ENCODE results near the gene ZNF213. TPM values are rescaled to one million over a fixed set of nuclear protein-coding genes. Genes with fewer than 3 reads are reported as not detected.

Gene ZNF213
- total RNA-seq, 1 donor: 8.0 TPM

DNA sequence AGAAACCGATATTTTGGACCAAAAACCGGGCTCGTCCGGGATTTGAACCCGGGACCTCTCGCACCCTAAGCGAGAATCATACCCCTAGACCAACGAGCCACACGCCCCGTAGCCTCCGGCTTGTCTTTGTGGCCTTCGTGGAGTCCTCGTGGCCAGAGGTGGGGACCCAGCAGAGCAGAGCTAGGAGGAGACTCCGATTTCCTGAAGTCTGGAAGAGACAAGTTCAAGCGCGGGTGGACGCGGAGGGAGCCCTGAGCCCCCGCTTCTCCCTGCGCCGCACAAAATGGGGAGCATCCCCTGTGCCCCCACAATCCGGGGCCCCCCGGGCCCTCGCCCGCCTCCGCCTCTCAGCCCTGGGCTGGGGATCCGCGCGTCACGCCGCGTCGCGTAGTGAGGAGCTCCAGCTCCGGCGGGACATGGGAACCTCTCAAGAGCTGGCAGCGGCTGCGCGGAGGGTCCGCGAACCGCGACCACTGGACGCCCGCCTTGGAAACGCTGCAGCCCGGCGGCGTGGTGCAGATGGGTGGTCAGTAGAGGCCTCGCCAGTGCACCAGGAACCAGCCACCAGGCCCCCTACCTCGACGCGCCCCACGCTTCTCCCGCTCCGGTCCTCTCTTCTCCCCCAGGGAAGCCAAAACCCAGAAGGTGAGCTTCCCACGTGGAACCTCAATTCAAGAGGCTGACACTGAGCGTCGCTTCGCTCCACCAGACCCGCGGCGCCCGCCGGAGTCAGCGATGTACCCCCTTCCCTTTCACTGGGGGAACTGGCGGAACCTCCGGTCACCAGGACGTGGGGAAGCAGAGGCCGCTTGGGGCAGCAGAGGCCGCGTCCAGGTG is 48.0 kb downstream of the ZNF213 start:
- Histone ChIP-seq H3K27me3 (ENCODE audit: insufficient read depth, low read length) (peaks cover 16% of the 10 kb centered on the region), H3K4me1 (ENCODE audit: insufficient read depth, low read length) (peaks cover 10% of the 10 kb centered on the region), H3K4me3 (ENCODE audit: insufficient read depth, low read length) (peak overlapping the region; percentile 70), H3K9me3 (ENCODE audit: low read depth, low read length) (no peaks in the 10 kb centered on the region), H3K27ac (ENCODE audit: low read depth, low read length) (no peak overlapping the region), H3K4me2 (ENCODE audit: insufficient read depth, low read length) (peak overlapping the region; percentile 88), H2AFZ (ENCODE audit: low read length) (peak overlapping the region; percentile 92), H3K36me3 (ENCODE audit: insufficient read depth, low read length) (no peaks in the 10 kb centered on the region), H4K20me1 (ENCODE audit: insufficient read depth, low read length) (no peaks in the 10 kb centered on the region), H3K79me2 (ENCODE audit: insufficient read depth, low read length) (no peaks in the 10 kb centered on the region)
- peak; percentile 29 for TF ChIP-seq CTCF (IDR thresholded peaks at IDR 0.05; ENCODE audit: extremely low read depth, low read depth, low read length)
- peak; percentile 91 for DNase-seq (ENCODE audit: insufficient read length, low spot score, missing footprints)

DNA sequence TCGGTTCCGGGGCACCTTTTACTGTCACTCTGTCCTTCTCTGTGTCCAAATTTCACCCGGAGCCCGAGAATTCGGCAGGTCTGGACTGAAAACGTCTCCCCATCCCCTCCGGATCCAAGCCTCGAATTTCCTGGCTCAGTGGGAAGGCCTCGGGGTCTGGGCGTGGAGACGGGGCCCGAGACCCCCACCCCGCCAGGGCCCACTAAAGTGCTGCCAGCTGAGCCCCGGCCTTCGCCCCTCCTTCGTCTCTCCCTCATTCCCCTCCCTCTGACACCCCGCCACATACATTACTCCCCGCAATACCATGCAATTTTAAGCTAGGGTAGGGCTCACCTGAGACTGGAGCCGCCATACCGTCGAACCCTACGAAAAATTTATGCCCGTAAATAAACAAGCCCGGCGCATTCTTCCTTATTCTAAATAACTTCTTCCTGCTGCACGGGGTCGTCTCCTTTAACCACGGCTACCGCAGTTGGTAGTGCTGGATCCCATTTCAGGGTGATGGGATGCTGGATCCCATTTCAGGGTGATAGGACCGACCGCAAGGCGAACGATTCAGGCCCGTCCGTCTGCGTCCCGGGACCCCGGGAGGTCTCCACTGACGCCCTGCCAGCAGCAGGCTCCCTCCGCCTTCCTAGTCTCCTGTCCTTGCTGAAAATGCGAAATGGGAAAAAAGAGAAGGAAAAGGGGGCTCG is 48.8 kb downstream of the ZNF213 start:
- no peak overlapping the region for H3K27ac ChIP-seq (ENCODE audit: low read depth, low read length)
- DNase-seq (ENCODE audit: insufficient read length, low spot score, missing footprints): peak; percentile 73
- peak overlapping the region; percentile 70 for H3K4me3 ChIP-seq (ENCODE audit: insufficient read depth, low read length)
- TF ChIP-seq CTCF (IDR thresholded peaks at IDR 0.05; ENCODE audit: extremely low read depth, low read depth, low read length): no peak
- peak overlapping the region; percentile 92 for H2AFZ ChIP-seq (ENCODE audit: low read length)
- peak overlapping the region; percentile 88 for H3K4me2 ChIP-seq (ENCODE audit: insufficient read depth, low read length)
- no peaks in the 10 kb centered on the region for H3K9me3 ChIP-seq (ENCODE audit: low read depth, low read length)
- H4K20me1 ChIP-seq (ENCODE audit: insufficient read depth, low read length): no peaks in the 10 kb centered on the region
- H3K79me2 ChIP-seq (ENCODE audit: insufficient read depth, low read length): no peaks in the 10 kb centered on the region
- peaks cover 14% of the 10 kb centered on the region for H3K4me1 ChIP-seq (ENCODE audit: insufficient read depth, low read length)
- H3K27me3 ChIP-seq (ENCODE audit: insufficient read depth, low read length): peaks cover 16% of the 10 kb centered on the region
- no peaks in the 10 kb centered on the region for H3K36me3 ChIP-seq (ENCODE audit: insufficient read depth, low read length)

- H3K4me2 ChIP-seq (ENCODE audit: insufficient read depth, low read length): no peak overlapping the region
Observed at GRCh38 chr16:3186946-3187690, 52.3 kb downstream of the ZNF213 start.

More at GRCh38 chr16:3186946-3187690, 52.3 kb downstream of the ZNF213 start:
- peaks cover 25% of the 10 kb centered on the region for H3K4me1 ChIP-seq (ENCODE audit: insufficient read depth, low read length)
- peak; percentile 18 for DNase-seq (ENCODE audit: insufficient read length, low spot score, missing footprints)
- H3K79me2 ChIP-seq (ENCODE audit: insufficient read depth, low read length): no peaks in the 10 kb centered on the region
- no peak overlapping the region for H2AFZ ChIP-seq (ENCODE audit: low read length)
- no peak overlapping the region for H3K4me3 ChIP-seq (ENCODE audit: insufficient read depth, low read length)
- H4K20me1 ChIP-seq (ENCODE audit: insufficient read depth, low read length): no peaks in the 10 kb centered on the region
- no peak for TF ChIP-seq CTCF (IDR thresholded peaks at IDR 0.05; ENCODE audit: extremely low read depth, low read depth, low read length)
- no peaks in the 10 kb centered on the region for H3K36me3 ChIP-seq (ENCODE audit: insufficient read depth, low read length)
- no peak overlapping the region for H3K27ac ChIP-seq (ENCODE audit: low read depth, low read length)
- no peaks in the 10 kb centered on the region for H3K9me3 ChIP-seq (ENCODE audit: low read depth, low read length)
- peaks cover 4% of the 10 kb centered on the region for H3K27me3 ChIP-seq (ENCODE audit: insufficient read depth, low read length)

All from osteoblast (primary cell).